C4-2B (cell line): ENCODE results near the gene FAM209B.
"Not testable (repeated sequence)": the region's sequence is repeated elsewhere in the genome, so short reads cannot be mapped to it uniquely, and the experiment has no call there.

Source experiments
- H3K27ac ChIP-seq: fragments of 450-650 bp; 2 replicates; pipeline ENCODE4 v1.5.1; 2017
- CTCF ChIP-seq: fragments of 450-650 bp; conservative IDR thresholded peaks from 2 replicates; pipeline ENCODE4 v1.5.1; 2017; ENCODE audit warnings: mild to moderate bottlenecking
- ZFX ChIP-seq: fragments of 450-650 bp; IDR thresholded peaks from 2 replicates; pipeline ENCODE4 v1.6.1; 2017

FAM209B gene

GRCh38 chr20:56532946-56533345, at the start of gene FAM209B:
FAM209B (plus strand) TSS chr20:56533246; CDS start chr20:56533342, 96 bp downstream.
- H3K27ac ChIP-seq: not testable (repeated sequence)

GRCh38 chr20:56483970-56484369, 49.1 kb upstream of the FAM209B start:
- TF ChIP-seq ZFX (no peak), CTCF (no peak)
- H3K27ac ChIP-seq: no peak overlapping the region

GRCh38 chr20:56487216-56487615, 45.8 kb upstream of the FAM209B start:
- H3K27ac ChIP-seq: no peak overlapping the region
- no peak for TF ChIP-seq CTCF
- TF ChIP-seq ZFX: no peak

GRCh38 chr20:56488566-56488965, 44.5 kb upstream of the FAM209B start:
- TF ChIP-seq CTCF (no peak), ZFX (no peak)
- no peak overlapping the region for H3K27ac ChIP-seq

GRCh38 chr20:56501116-56501515, 31.9 kb upstream of the FAM209B start:
- no peak overlapping the region for H3K27ac ChIP-seq
- TF ChIP-seq CTCF: no peak
- no peak for TF ChIP-seq ZFX

- no peak overlapping the region for H3K27ac ChIP-seq
- TF ChIP-seq ZFX (no peak), CTCF (no peak)
Observed at GRCh38 chr20:56503916-56504315, 29.1 kb upstream of the FAM209B start.

GRCh38 chr20:56504373-56505005, 28.6 kb upstream of the FAM209B start:
- H3K27ac ChIP-seq: no peak overlapping the region
- TF ChIP-seq CTCF: peak; percentile 69
- TF ChIP-seq ZFX: no peak

GRCh38 chr20:56506103-56506502, 26.9 kb upstream of the FAM209B start:
- TF ChIP-seq ZFX (no peak), CTCF (no peak)
- no peak overlapping the region for H3K27ac ChIP-seq
